HepG2 (cell line): ENCODE results near the gene NARS2.

Experiments used
- ESRRA ChIP-seq: sonication (generic); formaldehyde crosslinking; IDR thresholded peaks from 2 replicates; pipeline ENCODE4 v1.5.1; 2020; ENCODE audit warnings: mild to moderate bottlenecking, low read depth, missing genetic modification reagents
- RELA ChIP-seq: sonication (generic); formaldehyde crosslinking; IDR thresholded peaks from 2 replicates; pipeline ENCODE4 v1.4.0; 2020; ENCODE audit warnings: missing genetic modification reagents
- ZNF451 ChIP-seq: sonication (generic); formaldehyde crosslinking; IDR thresholded peaks from 2 replicates; pipeline ENCODE4 v1.5.0; 2020; ENCODE audit warnings: mild to moderate bottlenecking, missing genetic modification reagents
- TF ChIP-seq, protein P1 (sequence below), 2 experiments: fragments of 450-650 bp in 1 of 2; sonication (generic) in 1 of 2; formaldehyde crosslinking; IDR thresholded peaks; 2 replicates each; pipeline versions ENCODE4 v1.5.0 to v1.8.0; 2020 to 2022; ENCODE audit warnings: mild to moderate bottlenecking in 1 of 2, missing genetic modification reagents in 1 of 2

DNA sequence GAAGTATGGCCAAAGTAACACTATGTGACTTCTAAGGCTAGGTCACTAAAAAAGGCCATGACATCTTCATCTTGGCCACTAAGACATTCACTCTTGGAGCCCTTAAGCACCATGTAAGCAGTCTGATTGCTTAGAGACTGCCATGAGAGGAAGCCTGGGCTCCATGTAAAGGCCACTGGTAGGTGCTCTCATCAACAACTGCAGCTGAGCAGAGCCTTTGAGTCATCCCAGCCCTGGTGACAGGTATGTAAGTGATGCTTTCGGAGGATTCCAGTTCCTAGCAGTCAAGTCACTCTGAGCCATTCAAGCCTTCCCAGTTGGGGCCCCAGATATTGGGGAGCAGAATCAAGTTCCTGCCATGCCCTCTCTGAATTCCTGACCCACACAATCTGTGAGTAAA, 183.2 kb downstream of the NARS2 start:
- TF ChIP-seq ESRRA (CRISPR knock-in tag) (no peak), ZNF451 (CRISPR knock-in tag) (no peak), RELA (CRISPR knock-in tag) (no peak)
- TF ChIP-seq, protein P1, sequence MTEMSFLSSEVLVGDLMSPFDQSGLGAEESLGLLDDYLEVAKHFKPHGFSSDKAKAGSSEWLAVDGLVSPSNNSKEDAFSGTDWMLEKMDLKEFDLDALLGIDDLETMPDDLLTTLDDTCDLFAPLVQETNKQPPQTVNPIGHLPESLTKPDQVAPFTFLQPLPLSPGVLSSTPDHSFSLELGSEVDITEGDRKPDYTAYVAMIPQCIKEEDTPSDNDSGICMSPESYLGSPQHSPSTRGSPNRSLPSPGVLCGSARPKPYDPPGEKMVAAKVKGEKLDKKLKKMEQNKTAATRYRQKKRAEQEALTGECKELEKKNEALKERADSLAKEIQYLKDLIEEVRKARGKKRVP (CRISPR knock-in tag; IDR thresholded peaks at IDR 0.05), result no peak
